HG02870 (cell line): Measurements from ENCODE around the gene ENPP6.
"Not testable (repeated sequence)": the region's sequence is repeated elsewhere in the genome, so short reads cannot be mapped to it uniquely, and the experiment has no call there.

Experiments used
- ATAC-seq: cut with Tn5 transposase; IDR thresholded peaks from one replicate; pipeline ENCODE4 v1.9.1; 2021; ENCODE audit warnings: mild to moderate bottlenecking, moderate library complexity; ENCODE audit not compliant: unreplicated experiment

ENPP6 gene

DNA sequence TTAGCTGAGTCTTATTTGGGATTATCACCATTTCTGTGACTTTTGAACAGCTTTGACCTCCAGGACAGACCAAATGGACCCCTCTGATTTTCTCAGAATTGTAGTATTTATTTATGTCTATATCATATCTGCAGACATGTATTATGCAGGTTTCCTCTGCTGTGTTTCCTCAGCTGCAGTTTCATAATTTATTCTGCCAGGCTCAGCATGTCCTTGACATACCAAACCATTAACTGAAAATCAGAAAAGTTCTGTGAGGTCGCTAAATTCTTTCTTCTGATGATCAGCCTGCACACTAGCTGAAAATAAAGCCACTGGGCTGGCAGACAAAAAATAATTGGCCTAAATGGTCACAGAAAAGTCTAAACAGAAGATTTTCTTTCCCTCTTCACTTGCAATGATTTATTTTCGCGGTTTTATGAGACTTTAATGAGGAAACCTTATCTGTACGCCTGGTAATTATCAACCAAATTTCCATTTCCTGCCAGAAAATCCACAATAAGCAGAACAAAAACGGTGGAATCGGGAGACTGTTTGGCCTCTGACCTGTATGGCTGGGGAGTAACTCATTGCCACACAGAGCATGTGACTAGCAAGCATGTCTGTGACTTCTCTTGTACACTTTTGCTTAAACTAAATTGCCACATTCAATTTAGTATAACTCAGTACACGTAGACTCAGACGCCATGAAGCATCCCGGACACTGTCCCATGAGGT, 150.9 kb downstream of the ENPP6 start:
- no peak for ATAC-seq

- ATAC-seq = no peak
Observed at GRCh38 chr4:184064877-184065276, 152.8 kb downstream of the ENPP6 start.

GRCh38 chr4:184062769-184063168, 154.9 kb downstream of the ENPP6 start:
- ATAC-seq = no peak

DNA sequence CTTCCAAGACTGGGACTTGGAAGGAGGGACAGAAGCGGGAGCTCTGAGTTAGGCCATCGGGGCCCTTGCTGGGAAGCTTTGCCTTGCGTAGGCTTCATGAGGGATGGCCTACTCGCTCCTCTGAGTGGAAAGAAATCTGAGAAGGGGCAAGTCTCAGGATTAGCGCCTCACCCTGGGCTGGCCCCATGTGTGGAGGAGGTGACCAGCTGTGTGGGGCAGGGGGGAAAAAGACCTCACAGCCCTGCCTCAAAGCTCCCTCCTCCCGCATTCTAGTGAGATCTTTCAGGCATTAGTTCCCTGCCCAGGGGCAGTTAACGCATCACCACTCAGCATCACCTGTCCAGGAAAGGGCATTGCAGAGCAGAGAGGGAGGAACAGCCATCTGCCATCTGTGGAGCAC, 156.1 kb downstream of the ENPP6 start:
- no peak for ATAC-seq

DNA sequence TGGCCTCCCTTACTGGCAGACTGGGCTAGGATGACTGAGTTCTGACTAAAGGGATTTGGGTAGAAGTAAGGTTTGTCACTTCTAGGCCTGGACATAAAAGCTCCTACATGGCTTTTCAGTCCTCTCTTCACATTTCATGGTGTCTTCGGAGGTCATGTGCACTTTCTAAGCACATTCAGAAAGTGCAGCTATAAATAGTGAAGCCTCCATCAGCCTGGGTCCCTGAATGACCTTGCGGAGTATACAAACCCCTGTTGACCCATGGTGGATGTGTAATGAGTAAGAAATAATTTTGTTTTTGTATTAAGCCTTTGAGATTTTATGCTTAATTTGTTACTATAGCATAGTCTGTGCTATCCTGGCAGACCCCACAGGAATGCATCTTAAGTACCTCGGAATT, 158.6 kb downstream of the ENPP6 start:
- ATAC-seq = no peak

GRCh38 chr4:184058026-184058425, 159.6 kb downstream of the ENPP6 start:
- no peak for ATAC-seq

- no peak for ATAC-seq
Observed at GRCh38 chr4:184056877-184057276, 160.8 kb downstream of the ENPP6 start.

DNA sequence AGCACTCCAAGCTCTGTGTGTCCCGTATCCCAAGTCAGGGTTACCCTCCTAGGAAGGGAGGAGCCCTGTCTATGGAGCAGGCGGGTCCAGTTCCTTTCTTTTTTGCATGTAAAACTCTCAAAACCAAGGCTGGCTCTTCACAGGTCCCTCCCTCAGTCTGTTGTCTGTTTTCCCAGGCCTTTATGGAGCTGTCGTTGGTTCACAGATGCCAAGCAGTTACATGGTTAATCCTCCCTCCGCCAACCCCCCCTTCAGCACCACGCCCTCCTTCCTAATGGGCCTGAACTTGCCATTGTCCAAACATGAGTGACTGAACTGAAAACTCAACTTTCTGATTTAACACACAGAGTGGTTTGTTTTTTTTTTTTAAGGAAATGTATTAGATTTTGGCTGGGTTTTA, 164.2 kb downstream of the ENPP6 start:
- no peak for ATAC-seq

DNA sequence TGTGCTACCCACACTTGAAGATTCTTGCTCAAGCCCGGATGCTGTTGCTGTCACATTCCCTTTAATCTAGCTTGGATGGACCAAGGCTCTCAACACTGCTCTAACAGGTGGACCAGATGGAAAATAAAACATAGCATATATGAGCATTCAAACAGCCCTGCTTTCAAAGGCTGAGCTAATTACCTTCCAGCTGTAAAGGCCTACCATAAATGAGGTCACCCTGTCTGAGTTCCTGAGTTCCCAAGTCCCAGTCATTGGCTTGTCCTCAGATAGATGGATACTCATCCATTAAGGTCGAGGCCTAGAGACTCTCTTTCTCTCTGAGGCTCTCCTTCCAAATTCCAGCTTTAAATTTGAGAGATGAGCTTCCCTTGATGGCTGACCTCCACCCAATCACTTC, 165.1 kb downstream of the ENPP6 start:
- ATAC-seq = no peak

- ATAC-seq = not testable (repeated sequence)
Observed at GRCh38 chr4:184051262-184051661, 166.4 kb downstream of the ENPP6 start.

DNA sequence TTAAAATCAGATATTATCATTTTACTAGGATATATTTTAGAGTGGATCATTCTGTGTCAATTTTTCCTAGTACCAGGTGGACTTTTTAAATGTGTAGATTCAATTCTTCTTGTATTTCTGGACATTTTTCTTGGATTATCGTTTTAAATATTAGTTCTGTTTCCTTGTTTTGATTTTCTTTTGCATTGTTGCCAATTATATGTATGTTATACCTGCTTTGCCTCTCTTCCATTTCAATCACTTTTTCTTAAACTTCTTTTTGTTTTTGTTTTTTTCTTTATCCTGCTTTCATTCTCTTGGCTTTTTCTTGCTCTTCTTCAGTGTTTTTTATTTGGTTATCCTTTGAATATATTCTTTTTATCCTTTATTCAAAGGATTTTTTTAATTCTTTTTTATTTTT, 171.5 kb downstream of the ENPP6 start:
- no peak for ATAC-seq

GRCh38 chr4:184041156-184041555, 176.5 kb downstream of the ENPP6 start:
- ATAC-seq = no peak

GRCh38 chr4:184039963-184040383, 177.7 kb downstream of the ENPP6 start:
- ATAC-seq = no peak
